Gastroesophageal sphincter (tissue), 3 donors: Measurements from ENCODE around the gene HOXB4.

Experiments used
- CTCF ChIP-seq, 4 experiments: fragments of 200-600 bp in 2 of 4; fragments of 450-650 bp in 2 of 4; sonication (generic) in 1 of 4; IDR thresholded peaks; one replicate each; pipeline ENCODE4 v1.5.1; 2017 to 2019; ENCODE audit warnings: antibody characterized with exemption in 4 of 4, mild to moderate bottlenecking in 2 of 4, moderate library complexity in 2 of 4
- POLR2A ChIP-seq, 2 donors: fragments of 450-650 bp; IDR thresholded peaks; one replicate each; pipeline ENCODE4 v1.6.1; 2017; ENCODE audit warnings: antibody characterized with exemption in 2 of 2, mild to moderate bottlenecking in 2 of 2, moderate library complexity in 1 of 2
- POLR2AphosphoS5 ChIP-seq: sonication (generic); formaldehyde crosslinking; IDR thresholded peaks from one replicate; pipeline ENCODE4 v1.6.1; 2017; ENCODE audit warnings: antibody characterized with exemption

- TF ChIP-seq POLR2AphosphoS5 (no peak), CTCF (IDR thresholded peaks at IDR 0.05) (no peak), POLR2A (IDR thresholded peaks at IDR 0.05) (no peak)
Observed at GRCh38 chr17:48601539-48602425, 23.6 kb upstream of the HOXB4 start.
